EH (cell line): Measurements from ENCODE around the gene FAM171A2.
"Not testable (repeated sequence)": the region's sequence is repeated elsewhere in the genome, so short reads cannot be mapped to it uniquely, and the experiment has no call there.

Experiments used
- DNase-seq: peaks from one replicate; pipeline ENCODE4 v3.0.0-alpha.2; 2015; ENCODE audit warnings: low read depth

The FAM171A2 gene

DNA sequence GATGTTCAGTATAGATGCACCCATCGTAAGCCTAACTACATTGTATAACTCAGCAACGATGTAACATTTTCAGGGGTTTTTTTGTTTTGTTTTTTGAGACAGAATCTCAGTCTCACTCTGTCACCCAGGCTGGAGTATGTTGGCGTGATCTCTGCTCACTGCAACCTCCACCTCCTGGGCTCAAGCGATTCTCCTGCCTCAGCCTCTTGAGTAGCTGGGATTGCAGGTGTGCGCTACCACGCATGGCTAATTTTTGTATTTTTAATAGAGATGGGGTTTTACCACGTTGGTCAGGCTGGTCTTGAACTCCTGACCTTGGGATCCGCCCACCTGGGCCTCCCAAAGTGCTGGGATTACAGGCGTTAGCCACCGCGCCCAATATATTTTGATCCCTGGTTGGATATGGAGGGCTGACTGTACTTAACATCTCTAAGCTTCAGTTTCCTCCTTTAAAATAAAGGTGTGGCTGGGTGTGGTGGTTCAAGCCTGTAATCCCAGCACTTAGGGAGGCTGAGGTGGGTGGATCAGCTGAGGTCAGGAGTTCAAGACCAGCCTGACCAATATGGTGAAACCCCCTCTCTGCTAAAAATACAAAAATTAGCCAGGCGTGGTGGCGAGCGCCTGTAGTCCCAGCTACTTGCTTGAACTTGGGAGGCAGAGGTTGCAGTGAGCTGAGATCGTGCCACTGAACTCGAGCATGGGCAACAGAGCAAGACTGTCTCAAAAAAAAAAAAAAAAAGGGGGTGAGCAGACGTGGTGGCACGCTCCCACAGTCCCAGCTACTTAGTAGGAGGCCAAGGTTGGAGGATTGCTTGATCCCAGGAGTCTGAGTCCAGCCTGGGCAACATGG, 16.2 kb downstream of the FAM171A2 start:
- not testable (repeated sequence) for DNase-seq

DNA sequence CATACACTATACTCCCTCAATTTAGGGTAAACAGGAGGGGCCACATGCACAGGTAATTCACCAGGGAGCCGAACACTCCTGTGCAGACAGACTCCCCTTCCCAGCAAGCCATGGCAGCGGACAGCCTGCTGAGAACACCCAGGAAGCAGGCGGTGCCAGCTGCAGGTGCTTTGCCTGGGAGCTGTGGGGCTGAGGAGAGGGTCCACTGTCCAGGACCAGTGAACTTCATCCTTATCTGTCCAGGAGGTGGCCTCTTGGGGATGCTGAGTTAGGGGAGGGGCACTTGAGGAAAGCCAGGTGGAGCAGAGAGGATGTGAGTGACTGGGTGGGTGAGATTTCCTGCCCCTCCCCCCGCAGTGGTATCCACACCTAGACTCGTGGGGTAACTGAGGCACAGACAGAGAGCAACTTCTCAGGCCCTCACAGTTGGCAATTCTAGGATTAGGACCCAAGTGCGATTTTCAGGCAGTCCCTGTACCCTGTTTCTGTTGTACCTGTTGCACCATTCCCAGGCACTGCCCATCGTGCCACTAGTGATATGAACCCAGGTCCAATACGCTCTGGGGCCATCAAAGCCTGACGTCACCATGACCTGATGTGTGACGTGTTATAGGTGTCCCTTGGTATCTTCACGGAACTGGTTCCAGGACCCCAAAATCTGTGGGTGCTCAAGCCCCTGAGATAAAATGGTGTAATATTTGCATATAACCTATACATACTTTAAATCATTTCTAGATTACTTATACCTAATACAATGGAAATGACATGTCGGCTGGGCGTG, 17.4 kb downstream of the FAM171A2 start:
- DNase-seq = no peak

DNA sequence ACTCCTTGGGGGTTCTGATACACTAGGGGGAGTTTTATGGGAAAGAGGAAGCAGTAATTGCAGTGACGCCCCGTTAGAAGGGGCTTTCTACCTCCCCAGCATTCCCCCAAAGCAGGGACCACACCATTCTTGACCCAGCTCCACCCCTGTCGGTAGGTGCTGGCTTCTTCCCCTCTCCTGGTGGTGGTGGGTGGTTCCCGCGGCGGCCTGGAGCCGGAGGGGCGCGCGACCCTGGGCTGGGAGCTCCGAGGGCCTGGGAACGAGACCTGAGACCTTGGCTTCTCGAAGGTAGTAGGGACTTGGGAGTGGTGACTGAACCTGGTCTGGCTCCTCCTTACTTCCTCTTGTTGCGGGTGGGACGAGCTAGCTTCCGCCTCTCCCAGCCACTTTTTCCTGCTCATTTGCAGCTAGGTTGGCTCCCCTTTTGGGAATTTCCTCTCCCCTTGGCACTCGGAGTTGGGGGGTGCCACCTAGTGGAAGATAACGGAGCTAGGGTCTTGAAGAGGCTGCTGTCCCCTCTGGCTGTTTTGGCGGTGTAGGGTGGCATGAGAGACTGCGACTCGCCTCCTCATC, 18.1 kb downstream of the FAM171A2 start:
- DNase-seq = peak; percentile 69

DNA sequence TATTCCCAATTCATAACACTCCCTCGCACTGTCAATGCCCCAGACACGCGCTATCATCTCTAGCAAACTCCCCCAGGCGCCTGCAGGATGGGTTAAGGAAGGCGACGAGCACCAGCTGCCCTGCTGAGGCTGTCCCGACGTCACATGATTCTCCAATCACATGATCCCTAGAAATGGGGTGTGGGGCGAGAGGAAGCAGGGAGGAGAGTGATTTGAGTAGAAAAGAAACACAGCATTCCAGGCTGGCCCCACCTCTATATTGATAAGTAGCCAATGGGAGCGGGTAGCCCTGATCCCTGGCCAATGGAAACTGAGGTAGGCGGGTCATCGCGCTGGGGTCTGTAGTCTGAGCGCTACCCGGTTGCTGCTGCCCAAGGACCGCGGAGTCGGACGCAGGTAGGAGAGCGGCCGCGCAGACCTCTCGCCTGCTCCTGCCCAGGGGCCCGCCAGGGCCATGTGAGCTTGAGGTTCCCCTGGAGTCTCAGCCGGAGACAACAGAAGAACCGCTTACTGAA, 18.7 kb downstream of the FAM171A2 start, which contains the start of gene GRN:
Gene GRN (plus strand): TSS at position 364 of the 515 bp plus-strand sequence. CDS start 3,863 bp downstream, outside the sequence.
- peak; percentile 99 for DNase-seq

DNA sequence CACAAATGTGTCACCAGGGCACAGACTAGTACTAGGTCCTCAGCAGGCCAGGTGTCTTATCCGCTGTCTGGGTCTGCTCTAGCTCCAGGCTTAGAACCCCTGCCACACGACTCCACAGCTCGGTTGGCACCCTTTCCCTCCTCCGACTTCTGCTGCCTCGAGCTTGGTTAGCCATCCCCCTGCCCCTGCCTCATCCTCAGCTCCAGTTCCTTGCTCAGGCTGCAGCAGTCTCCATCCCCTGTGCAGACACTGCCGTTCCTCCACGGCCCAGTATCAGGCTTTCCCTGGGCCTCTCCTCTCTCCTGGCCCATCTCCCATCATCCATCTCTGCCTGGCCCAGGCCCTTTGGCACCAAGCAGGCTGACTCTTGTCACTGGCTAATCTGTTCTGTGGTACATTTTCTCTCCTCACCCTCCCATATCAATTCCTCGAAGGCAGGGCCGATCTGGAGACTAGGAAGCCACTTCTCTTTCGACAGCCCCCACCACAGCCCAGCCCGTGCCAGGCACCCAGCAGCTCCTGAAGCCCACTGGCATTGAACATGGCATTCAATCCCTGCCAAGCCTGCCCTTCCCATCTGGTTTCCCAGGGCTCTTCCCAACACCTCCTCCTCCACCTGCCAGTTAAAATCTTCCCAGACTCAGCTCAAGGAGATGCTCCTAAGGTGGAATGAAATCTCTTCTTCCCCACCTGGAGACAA, 20.0 kb downstream of the FAM171A2 start:
- DNase-seq = no peak

DNA sequence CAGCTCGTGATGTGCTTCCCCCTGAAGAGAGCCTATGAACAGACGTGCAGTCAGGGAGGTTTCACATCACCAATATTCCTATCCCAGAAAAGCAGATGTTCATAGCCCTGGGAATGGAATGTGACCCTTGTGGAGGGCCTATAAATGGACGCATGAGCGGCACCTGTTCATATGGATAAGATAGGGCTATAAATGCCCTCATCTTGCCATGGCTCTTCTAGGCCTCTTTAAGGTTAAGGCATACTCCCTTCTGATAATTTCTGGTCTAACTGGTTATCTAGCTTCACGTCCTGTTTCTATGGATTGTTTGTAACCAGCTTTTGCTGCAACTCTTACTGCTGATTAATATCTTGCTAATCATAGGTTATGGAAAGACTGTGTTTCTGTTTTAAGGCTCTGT, 23.1 kb downstream of the FAM171A2 start:
- DNase-seq = not testable (repeated sequence)

DNA sequence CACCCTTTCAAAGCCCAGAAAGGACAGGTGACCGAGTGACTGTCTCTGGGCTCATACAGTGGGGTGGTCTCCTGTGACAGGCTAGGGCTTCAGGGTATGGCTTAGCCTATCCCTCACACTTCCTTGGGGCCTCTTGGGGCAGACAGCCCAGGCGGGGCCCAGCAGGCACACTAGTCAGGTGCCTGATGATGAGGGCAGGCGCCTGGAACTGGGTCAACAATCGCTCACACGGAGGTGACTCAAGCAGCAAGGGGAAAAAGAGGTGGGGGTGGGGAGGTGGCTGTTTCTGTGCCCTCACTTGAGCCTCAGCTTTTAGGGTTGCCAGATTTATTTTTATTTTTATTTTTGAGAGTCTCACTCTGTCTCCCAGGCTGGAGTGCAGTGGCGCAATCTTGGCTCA, 25.0 kb downstream of the FAM171A2 start:
- no peak for DNase-seq

DNA sequence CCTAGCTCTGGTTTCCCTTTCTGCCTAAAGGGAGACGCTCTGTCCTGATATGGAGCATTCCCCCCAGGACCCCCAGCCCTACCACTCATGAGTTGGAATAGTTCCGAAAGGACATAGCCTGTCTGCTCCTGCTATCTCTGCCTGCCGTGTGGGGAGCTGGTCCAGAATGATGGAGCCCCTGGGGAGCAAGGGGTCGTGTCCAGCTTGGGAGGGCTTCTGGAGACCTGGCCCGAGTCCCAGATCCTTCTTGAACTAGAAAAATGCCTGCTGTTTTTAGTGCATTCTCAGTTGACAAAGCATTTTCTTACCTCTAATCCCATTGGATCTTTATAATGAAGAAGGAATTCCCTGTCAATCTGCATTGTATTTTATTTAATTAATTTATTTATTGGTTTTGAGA, 27.7 kb downstream of the FAM171A2 start:
- DNase-seq = no peak

DNA sequence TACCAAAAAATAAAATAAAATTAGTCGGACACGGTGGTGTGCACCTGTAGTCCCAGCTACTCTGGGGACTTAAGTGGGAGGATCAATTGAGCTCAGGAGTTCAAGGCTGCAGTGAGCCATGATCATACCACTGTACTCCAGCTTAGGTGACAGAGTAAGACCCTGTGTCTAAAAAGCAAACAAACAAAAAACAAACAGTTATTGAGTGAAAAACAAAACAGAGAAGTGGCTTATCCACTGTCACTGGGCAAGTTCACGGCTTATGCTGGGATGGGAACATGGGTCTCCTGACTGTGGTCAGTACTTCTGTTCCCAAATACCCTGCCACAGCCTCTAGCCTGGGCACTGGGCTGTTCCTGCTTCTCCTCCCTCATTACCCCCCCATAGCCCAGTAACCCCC, 28.1 kb downstream of the FAM171A2 start:
- no peak for DNase-seq

DNA sequence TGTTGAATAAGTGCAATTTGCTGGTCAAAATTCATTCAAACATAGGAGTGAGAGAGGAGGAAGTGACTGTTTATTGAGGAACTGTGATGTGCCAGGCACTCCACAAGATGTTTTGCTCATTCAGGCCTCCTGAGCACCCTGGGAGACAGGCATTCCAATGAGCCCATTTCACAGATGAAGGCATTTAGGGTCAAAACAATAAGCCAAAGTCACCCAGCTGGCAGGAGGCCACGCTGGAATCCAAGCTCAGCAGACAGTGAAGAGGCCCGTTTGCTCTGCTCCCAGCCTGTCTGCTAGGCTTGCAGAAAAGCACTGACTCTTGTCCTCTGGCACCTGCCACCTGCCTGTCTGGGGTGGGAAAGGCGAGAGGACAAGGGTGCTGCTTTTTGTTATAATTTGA, 28.9 kb downstream of the FAM171A2 start:
- no peak for DNase-seq

DNA sequence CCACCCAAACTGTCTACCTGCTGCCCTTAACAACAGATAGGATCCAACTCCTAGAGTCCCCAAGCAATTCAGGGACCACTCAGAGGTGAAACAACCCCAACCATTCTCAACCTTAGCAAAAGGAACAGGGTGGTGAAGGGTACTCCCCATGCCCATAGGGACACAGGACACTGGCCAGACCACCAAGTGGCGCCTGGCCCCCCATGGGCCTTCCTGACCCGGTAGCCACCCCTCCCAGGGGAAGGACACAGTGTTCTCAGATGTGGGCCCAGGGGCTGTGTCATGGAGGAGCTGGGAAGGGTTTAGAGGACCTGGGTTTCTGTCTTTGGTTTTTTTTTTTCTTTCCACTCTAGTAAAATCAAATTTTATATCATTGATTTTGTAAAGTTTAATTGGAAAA, 29.3 kb downstream of the FAM171A2 start:
- no peak for DNase-seq

DNA sequence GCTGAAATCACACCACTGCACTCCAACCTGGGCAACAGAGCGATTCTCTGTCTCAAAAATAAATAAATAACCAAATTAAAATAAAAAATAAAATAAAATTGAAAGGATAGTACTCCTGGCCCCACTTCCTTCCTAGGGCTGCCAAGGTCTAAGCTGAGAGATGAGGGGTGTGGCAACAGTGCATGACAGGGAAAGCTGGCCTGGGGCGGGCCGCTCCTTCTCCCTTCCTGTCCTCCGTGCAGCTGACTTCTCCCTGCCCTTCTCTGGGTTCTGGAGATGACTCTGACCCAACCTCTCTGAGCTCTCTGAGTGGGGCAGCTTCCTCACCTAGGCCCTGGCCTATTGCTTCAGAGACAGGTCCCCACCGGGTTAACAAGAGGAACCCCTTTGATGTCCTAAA, 30.3 kb downstream of the FAM171A2 start:
- no peak for DNase-seq

DNA sequence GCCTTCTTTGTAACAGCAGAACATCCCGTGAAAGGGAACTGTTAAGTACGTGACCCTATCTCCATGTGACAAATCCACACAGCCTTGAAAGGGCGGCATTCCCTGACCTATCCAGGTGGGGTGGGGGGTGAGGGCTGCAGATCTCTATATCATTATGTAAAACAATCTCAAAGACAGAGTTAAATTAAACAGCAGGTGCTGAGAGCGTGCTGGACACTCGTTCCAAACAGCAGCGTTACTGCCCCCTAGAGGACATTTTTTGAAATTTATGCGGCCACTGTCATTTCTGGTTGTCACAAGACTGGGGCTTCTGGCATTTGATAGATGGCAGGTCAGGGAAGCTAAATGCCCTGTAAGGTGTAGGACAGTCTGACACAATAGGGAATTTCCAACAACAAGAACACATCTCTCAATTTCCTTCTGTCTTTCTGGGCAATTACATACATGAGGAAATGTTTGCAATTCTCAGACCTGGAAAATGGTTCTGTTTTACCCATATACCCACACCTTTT, 32.3 kb downstream of the FAM171A2 start:
- DNase-seq = peak; percentile 71

DNA sequence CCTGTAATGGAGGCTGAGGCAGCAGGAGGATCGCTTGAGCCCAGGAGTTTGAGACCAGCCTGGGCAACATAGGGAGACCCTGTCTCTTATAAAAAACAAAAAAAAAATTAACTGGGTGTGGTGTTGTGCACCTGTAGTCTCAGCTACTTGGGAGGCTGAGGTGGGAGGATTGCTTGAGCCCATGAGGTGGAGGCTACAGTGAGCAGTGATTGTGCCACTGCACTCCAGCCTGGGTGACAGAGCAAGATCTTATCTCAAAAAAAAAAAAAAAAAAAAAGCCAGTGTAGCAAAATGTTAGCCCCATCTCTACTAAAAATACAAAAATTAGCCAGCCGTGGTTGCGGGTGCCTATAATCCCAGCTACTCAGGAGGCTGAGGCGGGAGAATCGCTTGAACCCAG, 33.4 kb downstream of the FAM171A2 start:
- DNase-seq = not testable (repeated sequence)

DNA sequence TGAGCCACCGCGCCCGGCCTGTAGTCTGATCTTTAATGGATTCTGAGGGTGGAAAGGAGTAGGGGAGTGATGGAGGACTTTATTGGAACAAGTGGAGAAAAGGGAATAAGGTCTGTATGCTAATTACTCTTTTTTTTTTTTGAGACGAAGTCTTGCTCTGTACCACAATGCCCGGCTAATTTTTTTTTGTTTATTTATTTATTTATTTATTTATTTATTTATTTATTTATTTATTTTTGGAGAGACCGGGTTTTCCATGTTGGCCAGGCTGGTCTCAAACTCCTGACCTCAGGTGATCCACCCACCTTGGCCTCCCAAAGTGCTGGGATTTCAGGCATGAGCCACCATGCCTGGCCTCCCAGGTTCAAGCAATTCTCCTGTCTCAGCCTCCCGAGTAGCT, 34.1 kb downstream of the FAM171A2 start:
- DNase-seq = not testable (repeated sequence)

DNA sequence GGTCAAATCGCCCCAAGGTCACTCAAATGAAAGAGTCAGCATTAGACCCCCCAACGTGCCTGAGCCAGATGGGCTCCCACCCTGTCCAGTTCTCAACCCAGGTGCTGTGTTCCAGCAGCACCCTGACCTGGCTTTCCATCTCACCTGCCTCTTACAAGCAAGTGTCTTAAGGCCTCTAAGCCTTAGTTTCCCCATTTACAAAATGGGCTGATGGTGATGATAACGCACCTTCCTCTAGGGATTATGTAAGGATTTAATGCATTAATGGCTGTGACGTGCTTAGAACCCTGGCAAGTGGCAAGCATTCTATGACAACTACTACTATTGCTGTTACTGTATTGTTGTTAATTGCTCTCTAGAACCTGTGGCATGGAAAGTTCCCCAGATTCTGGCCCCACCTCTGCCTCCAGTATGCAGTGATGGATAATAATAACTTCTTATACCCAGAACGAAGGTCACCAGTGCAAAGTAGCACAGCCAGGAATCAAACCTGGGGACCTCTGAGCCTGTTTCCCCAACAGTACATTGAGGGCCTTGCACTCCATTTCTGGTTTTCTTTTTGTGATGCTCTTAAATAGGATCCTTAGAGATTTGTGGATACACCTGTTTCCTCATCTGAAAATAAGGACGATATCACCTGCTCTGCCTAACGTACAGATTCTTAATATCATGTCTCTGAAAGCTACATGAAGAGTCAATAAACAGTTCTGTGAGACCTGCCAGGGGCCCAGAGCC, 35.8 kb downstream of the FAM171A2 start:
- no peak for DNase-seq

DNA sequence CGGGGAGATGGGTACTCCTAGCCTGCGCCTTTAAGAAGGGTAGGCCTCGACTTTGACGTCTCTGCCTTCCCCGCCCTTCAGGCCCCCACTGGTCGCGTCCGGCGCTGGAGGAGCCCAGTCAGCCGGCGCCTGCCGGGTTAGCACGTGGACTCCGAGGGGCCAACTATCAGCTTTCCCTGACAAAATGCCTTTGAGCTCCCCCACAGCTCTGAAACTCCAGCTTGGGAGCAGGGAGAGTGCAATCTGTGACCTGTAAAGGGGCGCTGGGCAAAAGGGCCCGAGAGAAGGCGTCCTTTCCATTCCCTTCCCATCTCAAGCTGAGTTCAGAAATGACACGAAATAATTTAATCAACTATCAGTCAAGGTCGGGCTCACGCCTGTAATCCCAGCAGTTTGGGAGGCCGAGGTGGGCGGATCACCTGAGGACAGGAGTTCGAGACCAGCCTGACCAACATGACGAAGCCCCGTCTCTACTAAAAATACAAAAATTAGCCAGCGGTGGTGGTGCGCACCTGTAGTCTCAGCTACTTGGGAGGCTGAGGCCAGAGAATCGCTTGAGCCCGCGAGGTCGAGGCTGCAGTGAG, 36.7 kb downstream of the FAM171A2 start:
- peak; percentile 98 for DNase-seq

DNA sequence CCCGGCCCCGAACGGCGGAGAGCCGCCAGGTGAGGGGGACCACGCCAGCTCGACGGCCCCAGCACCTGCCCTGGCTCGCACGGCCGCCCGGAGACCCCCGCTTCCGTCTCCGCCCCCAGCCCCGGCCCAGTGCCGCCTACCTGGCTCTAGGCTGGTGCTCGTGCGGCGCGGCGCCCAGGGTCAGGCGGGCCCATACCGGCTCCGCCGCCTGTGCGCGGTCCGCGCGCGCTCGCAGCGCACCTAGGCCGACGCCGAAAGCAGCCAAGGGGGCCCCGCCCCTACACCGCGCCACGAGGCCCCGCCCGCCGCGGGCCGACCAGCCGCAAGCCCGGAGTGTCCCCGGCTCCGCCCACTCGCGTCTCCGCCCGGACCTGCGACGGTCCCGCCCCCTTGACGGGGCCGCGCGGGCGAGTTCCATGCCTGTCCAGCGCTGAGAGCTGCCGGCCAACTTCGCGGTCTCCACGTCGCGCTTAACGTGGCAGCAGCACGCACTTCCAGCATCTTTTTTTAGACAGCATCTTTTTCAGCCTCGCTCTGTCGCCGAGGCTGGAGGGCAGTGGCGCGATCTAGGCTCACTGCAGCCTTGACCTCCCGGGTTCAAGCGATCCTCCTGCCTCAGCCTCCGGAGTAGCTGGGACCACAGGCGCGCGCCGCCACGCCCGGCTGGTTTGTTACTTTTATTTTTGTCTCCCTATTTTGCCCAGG, 38.9 kb downstream of the FAM171A2 start, which contains the start of gene SLC25A39:
Gene SLC25A39 (minus strand): TSS at position 253 of the 705 bp plus-strand sequence. CDS start 1,261 bp downstream, outside the sequence.
- DNase-seq = peak; percentile 91

DNA sequence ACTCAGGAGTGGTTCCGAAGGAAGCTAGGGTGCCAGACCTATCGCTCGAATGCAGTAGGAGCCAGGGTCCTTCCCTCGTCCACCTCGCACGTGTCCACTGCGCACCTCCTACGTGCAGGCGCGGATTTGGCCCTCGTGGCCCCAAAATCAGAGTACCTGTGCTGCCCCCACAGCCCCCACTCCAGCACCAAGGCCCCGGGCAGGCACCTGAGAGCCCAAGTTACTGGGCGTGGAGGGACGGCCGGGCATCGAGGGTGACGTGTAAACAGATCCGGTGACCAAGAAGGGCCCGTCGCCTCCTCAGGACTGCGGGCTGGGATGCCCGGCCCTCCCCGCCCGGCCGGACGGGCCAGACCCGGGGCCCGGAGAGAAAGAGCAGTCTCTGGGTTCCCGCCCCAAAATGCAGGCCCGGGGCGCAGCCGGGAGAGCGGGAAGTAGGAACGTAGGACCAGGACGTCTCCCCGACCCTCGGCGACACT, 39.5 kb downstream of the FAM171A2 start:
- DNase-seq = peak; percentile 26
